H9 (cell line): ENCODE results near the gene RPRD1B. TPM values are rescaled to one million over a fixed set of nuclear protein-coding genes. Genes with fewer than 3 reads are reported as not detected.

Experiments used
- DNase-seq: peaks from one replicate; pipeline ENCODE4 v3.0.0-alpha.2; 2017
- H2AFZ ChIP-seq: one replicate; pipeline ENCODE4 v1.6.1; 2013; ENCODE audit warnings: mild to moderate bottlenecking, low read length, control low read depth, moderate library complexity
- H2AK5ac ChIP-seq: 2 replicates; pipeline ENCODE4 v1.6.1; 2013; ENCODE audit warnings: low read length, control low read depth, mixed read lengths; ENCODE audit not compliant: insufficient read length
- H2BK120ac ChIP-seq: one replicate; pipeline ENCODE4 v1.6.1; 2013; ENCODE audit warnings: low read depth, mild to moderate bottlenecking, low read length, control low read depth, inconsistent platforms; ENCODE audit not compliant: poor library complexity, severe bottlenecking
- H2BK12ac ChIP-seq: 2 replicates; pipeline ENCODE4 v1.6.1; 2013; ENCODE audit warnings: low read length, control low read depth, mixed read lengths, low read depth; ENCODE audit not compliant: insufficient read length
- H2BK15ac ChIP-seq: 2 replicates; pipeline ENCODE4 v1.6.1; 2013; ENCODE audit warnings: low read depth, low read length, control low read depth
- H2BK20ac ChIP-seq: one replicate; pipeline ENCODE4 v1.6.1; 2013; ENCODE audit warnings: low read depth, mild to moderate bottlenecking, low read length, control low read depth, inconsistent platforms; ENCODE audit not compliant: poor library complexity, severe bottlenecking
- H2BK5ac ChIP-seq: 2 replicates; pipeline ENCODE4 v1.6.1; 2013; ENCODE audit warnings: low read length, control low read depth, mixed read lengths; ENCODE audit not compliant: insufficient read length
- H3K14ac ChIP-seq: 2 replicates; pipeline ENCODE4 v1.6.1; 2013; ENCODE audit warnings: low read length, control low read depth; ENCODE audit not compliant: insufficient read depth
- H3K18ac ChIP-seq: 2 replicates; pipeline ENCODE4 v1.6.1; 2013; ENCODE audit warnings: low read depth, mild to moderate bottlenecking, mixed read lengths, low read length, control low read depth; ENCODE audit not compliant: insufficient read length
- H3K23ac ChIP-seq: 2 replicates; pipeline ENCODE4 v1.6.1; 2013; ENCODE audit warnings: low read length, control low read depth, mixed read lengths, low read depth; ENCODE audit not compliant: insufficient read length
- H3K23me2 ChIP-seq: 2 replicates; pipeline ENCODE4 v1.6.1; 2013; ENCODE audit warnings: low read depth, mild to moderate bottlenecking, mixed read lengths, low read length, control low read depth; ENCODE audit not compliant: insufficient read length, poor library complexity, severe bottlenecking
- H3K27ac ChIP-seq: 2 replicates; pipeline ENCODE4 v1.5.1; 2013; ENCODE audit warnings: low read length, control low read depth, mixed read lengths, low read depth; ENCODE audit not compliant: insufficient read length
- H3K27me3 ChIP-seq: 2 replicates; pipeline ENCODE4 v1.6.1; 2013; ENCODE audit warnings: low read length, control low read depth, inconsistent platforms; ENCODE audit not compliant: insufficient read depth
- H3K4ac ChIP-seq: 2 replicates; pipeline ENCODE4 v1.6.1; 2013; ENCODE audit warnings: low read depth, mild to moderate bottlenecking, control low read depth, inconsistent platforms, low read length, moderate library complexity
- H3K4me1 ChIP-seq: 2 replicates; pipeline ENCODE4 v1.6.1; 2013; ENCODE audit warnings: low read length, control low read depth, inconsistent platforms; ENCODE audit not compliant: insufficient read depth
- H3K4me2 ChIP-seq: 2 replicates; pipeline ENCODE4 v1.6.1; 2013; ENCODE audit warnings: low read length, control low read depth, mixed read lengths; ENCODE audit not compliant: insufficient read length, insufficient read depth
- H3K56ac ChIP-seq: 2 replicates; pipeline ENCODE4 v1.6.1; 2013; ENCODE audit warnings: low read depth, mild to moderate bottlenecking, mixed read lengths, low read length, control low read depth; ENCODE audit not compliant: insufficient read length
- H3K79me1 ChIP-seq: 2 replicates; pipeline ENCODE4 v1.6.1; 2013; ENCODE audit warnings: low read depth, mild to moderate bottlenecking, moderate library complexity, low read length, control low read depth, inconsistent platforms; ENCODE audit not compliant: insufficient read depth, poor library complexity, severe bottlenecking
- H3K79me2 ChIP-seq: 2 replicates; pipeline ENCODE4 v1.6.1; 2013; ENCODE audit warnings: low read length, control low read depth, inconsistent platforms; ENCODE audit not compliant: insufficient read depth
- H3K9ac ChIP-seq: 2 replicates; pipeline ENCODE4 v1.6.1; 2013; ENCODE audit warnings: low read length, control low read depth, mixed read lengths; ENCODE audit not compliant: insufficient read length; ENCODE audit errors: extremely low read depth
- H3K9me3 ChIP-seq: one replicate; pipeline ENCODE4 v1.6.1; 2013; ENCODE audit warnings: low read depth, low read length, inconsistent platforms; ENCODE audit not compliant: control insufficient read depth
- H3T11ph ChIP-seq: one replicate; pipeline ENCODE4 v1.6.1; 2013; ENCODE audit warnings: mild to moderate bottlenecking, low read length, control low read depth, inconsistent platforms
- H4K20me1 ChIP-seq: one replicate; pipeline ENCODE4 v1.6.1; 2013; ENCODE audit not compliant: control insufficient read depth, insufficient read length, insufficient read depth
- H4K5ac ChIP-seq: 2 replicates; pipeline ENCODE4 v1.6.1; 2013; ENCODE audit warnings: low read depth, mild to moderate bottlenecking, mixed read lengths, low read length, control low read depth; ENCODE audit not compliant: insufficient read length
- H4K8ac ChIP-seq: replicated peaks from 2 replicates; pipeline ENCODE4 v1.6.1; 2013; ENCODE audit warnings: low read length, control low read depth, mixed read lengths, low read depth; ENCODE audit not compliant: insufficient read length
- H4K91ac ChIP-seq: 2 replicates; pipeline ENCODE4 v1.6.1; 2013; ENCODE audit warnings: low read depth, mild to moderate bottlenecking, moderate library complexity, mixed read lengths, low read length, control low read depth; ENCODE audit not compliant: insufficient read length
- H3K27ac Mint-ChIP-seq, 3 experiments: 2 replicates in 2 of 3; 3 replicates in 1 of 3; pipeline ENCODE4 v1.8.0; 2020 to 2021; ENCODE audit warnings: mixed read lengths in 3 of 3, mild to moderate bottlenecking in 1 of 3, moderate library complexity in 1 of 3
- H3K27me3 Mint-ChIP-seq: 2 replicates; pipeline ENCODE4 v1.8.0; 2021; ENCODE audit warnings: low read depth, mild to moderate bottlenecking, moderate library complexity, mixed read lengths
- H3K36me3 Mint-ChIP-seq, 3 experiments: 2 replicates in 2 of 3; 3 replicates in 1 of 3; pipeline ENCODE4 v1.8.0; 2020 to 2021; ENCODE audit warnings: low read depth in 3 of 3, mixed read lengths in 3 of 3; ENCODE audit not compliant: insufficient read depth in 1 of 3
- H3K4me1 Mint-ChIP-seq, 2 experiments: 2 replicates each; pipeline ENCODE4 v1.8.0; 2020; ENCODE audit warnings: mixed read lengths in 2 of 2
- H3K4me3 Mint-ChIP-seq, 2 experiments: 2 replicates in 1 of 2; 3 replicates in 1 of 2; pipeline ENCODE4 v1.8.0; 2020 to 2021; ENCODE audit warnings: mild to moderate bottlenecking in 2 of 2, mixed read lengths in 2 of 2, moderate library complexity in 1 of 2
- H3K9me3 Mint-ChIP-seq, 2 experiments: 2 replicates in 1 of 2; 3 replicates in 1 of 2; pipeline ENCODE4 v1.8.0; 2020; ENCODE audit warnings: mild to moderate bottlenecking in 2 of 2, mixed read lengths in 2 of 2, moderate library complexity in 1 of 2
- WGBS: extraction: QIAGEN DNeasy Blood & Tissue Kit; methylation state at CpG from one replicate; pipeline ENCODE4 v1.1.7; 2013; ENCODE audit warnings: missing lambda C conversion rate, low lambda C conversion rate, mixed read lengths; ENCODE audit not compliant: insufficient read length; ENCODE audit errors: extremely low coverage; 5-methylcytosine and 5-hydroxymethylcytosine counted together
- total RNA-seq: library from RNA; stranded (reverse); gene quantifications from 2 replicates; pipeline ENCODE4 v1.2.1, GENCODE V29; 2021
- TF ChIP-seq, protein P1 (sequence below): fragments of 200-600 bp; sonication (generic); conservative IDR thresholded peaks from 3 replicates; pipeline ENCODE4 v1.8.0; 2021; ENCODE audit warnings: antibody characterized with exemption, mild to moderate bottlenecking

Gene RPRD1B
- total RNA-seq, 1 experiment from 2014 or later, result 34.3 TPM

GRCh38 chr20:38000293-38000692 lies 33.3 kb upstream of the RPRD1B start:
- no peak overlapping the region for H2AK5ac ChIP-seq

More at GRCh38 chr20:38000293-38000692, 33.3 kb upstream of the RPRD1B start:
- H3K79me2 ChIP-seq, result no peaks in the 10 kb centered on the region
- no peak overlapping the region for H2BK5ac ChIP-seq
- no peak overlapping the region for H3K4me2 ChIP-seq
- no peak overlapping the region for H4K5ac ChIP-seq
- Mint-ChIP-seq H3K27ac (no peak overlapping the region; a peak in 2 of 7 replicates), H3K4me3 (no peak overlapping the region), H3K27me3 (no peaks in the 10 kb centered on the region), H3K9me3 (no peaks in the 10 kb centered on the region), H3K4me1 (no peaks in the 10 kb centered on the region), H3K36me3 (peaks cover 19 to 77% (median 70%) of the 10 kb centered on the region in 3 experiments; a peak in 6 of 7 replicates)
- H4K20me1 ChIP-seq, result no peaks in the 10 kb centered on the region
- TF ChIP-seq, protein P1, sequence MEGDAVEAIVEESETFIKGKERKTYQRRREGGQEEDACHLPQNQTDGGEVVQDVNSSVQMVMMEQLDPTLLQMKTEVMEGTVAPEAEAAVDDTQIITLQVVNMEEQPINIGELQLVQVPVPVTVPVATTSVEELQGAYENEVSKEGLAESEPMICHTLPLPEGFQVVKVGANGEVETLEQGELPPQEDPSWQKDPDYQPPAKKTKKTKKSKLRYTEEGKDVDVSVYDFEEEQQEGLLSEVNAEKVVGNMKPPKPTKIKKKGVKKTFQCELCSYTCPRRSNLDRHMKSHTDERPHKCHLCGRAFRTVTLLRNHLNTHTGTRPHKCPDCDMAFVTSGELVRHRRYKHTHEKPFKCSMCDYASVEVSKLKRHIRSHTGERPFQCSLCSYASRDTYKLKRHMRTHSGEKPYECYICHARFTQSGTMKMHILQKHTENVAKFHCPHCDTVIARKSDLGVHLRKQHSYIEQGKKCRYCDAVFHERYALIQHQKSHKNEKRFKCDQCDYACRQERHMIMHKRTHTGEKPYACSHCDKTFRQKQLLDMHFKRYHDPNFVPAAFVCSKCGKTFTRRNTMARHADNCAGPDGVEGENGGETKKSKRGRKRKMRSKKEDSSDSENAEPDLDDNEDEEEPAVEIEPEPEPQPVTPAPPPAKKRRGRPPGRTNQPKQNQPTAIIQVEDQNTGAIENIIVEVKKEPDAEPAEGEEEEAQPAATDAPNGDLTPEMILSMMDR, result no peak
- no peak overlapping the region for H3K4ac ChIP-seq
- no peak overlapping the region for H3K27ac ChIP-seq
- WGBS, result no CpG with 5 or more reads among the region's 13 CpGs
- no peaks in the 10 kb centered on the region for H3K4me1 ChIP-seq
- no peak for DNase-seq
- H2BK20ac ChIP-seq, result no peak overlapping the region
- no peak overlapping the region for H4K91ac ChIP-seq
- no peak overlapping the region for H3T11ph ChIP-seq
- no peaks in the 10 kb centered on the region for H3K27me3 ChIP-seq
- H3K9me3 ChIP-seq, result no peaks in the 10 kb centered on the region
- H3K79me1 ChIP-seq, result no peaks in the 10 kb centered on the region
- no peak overlapping the region for H4K8ac ChIP-seq
- no peak overlapping the region for H3K18ac ChIP-seq
- H3K14ac ChIP-seq, result no peak overlapping the region
- H3K23ac ChIP-seq, result no peak overlapping the region
- no peak overlapping the region for H3K9ac ChIP-seq
- H2BK15ac ChIP-seq, result no peak overlapping the region
- no peaks in the 10 kb centered on the region for H3K23me2 ChIP-seq
- H3K56ac ChIP-seq, result no peak overlapping the region
- no peak overlapping the region for H2BK12ac ChIP-seq
- no peak overlapping the region for H2AFZ ChIP-seq
- no peak overlapping the region for H2BK120ac ChIP-seq
